ENCODE results near the gene LDLRAP1.

The LDLRAP1 gene

GRCh38 chr1:25526753-25527152, 16.7 kb upstream of the LDLRAP1 start:
- H4K20me1 ChIP-seq (ENCODE audit: low read depth, low read length): no peaks in the 10 kb centered on the region
- H3K4me3 ChIP-seq (ENCODE audit: insufficient read depth, low read length, poor library complexity, severe bottlenecking): no peak overlapping the region
- H3K36me3 ChIP-seq (ENCODE audit: low read length): no peaks in the 10 kb centered on the region
- no peaks in the 10 kb centered on the region for H3K27me3 ChIP-seq (ENCODE audit: low read length)
- H3K9me3 ChIP-seq (ENCODE audit: insufficient read depth, low read length): no peaks in the 10 kb centered on the region
- no peak overlapping the region for H3K27ac ChIP-seq (ENCODE audit: low read depth, low read length)
- H3K4me2 ChIP-seq (ENCODE audit: low read depth, low read length, poor library complexity, severe bottlenecking): no peak overlapping the region
- H3K9me2 ChIP-seq (replicated peaks; ENCODE audit: insufficient read depth, low read length): no peaks in the 10 kb centered on the region
- no peaks in the 10 kb centered on the region for H3F3A ChIP-seq (ENCODE audit: insufficient read depth)
- TF ChIP-seq CTCF (IDR thresholded peaks at IDR 0.05; ENCODE audit: insufficient read depth, low read length, poor library complexity, severe bottlenecking) (no peak), EZH2phosphoT487 (conservative IDR thresholded peaks at IDR 0.05; ENCODE audit: low read length) (no peak)
- no peaks in the 10 kb centered on the region for H3K79me2 ChIP-seq (ENCODE audit: insufficient read depth, low read length)
- H3K9ac ChIP-seq (ENCODE audit: low read length): no peak overlapping the region
- no peak overlapping the region for H2AFZ ChIP-seq (ENCODE audit: low read depth, low read length, severe bottlenecking)

GRCh38 chr1:25527226-25527846, 16.1 kb upstream of the LDLRAP1 start:
- H3K9me2 ChIP-seq (replicated peaks; ENCODE audit: insufficient read depth, low read length): no peaks in the 10 kb centered on the region
- no peak overlapping the region for H3K9ac ChIP-seq (ENCODE audit: low read length)
- H4K20me1 ChIP-seq (ENCODE audit: low read depth, low read length): no peaks in the 10 kb centered on the region
- no peaks in the 10 kb centered on the region for H3K36me3 ChIP-seq (ENCODE audit: low read length)
- no peak for TF ChIP-seq CTCF (IDR thresholded peaks at IDR 0.05; ENCODE audit: insufficient read depth, low read length, poor library complexity, severe bottlenecking)
- TF ChIP-seq EZH2phosphoT487 (conservative IDR thresholded peaks at IDR 0.05; ENCODE audit: low read length): no peak
- no peaks in the 10 kb centered on the region for H3K9me3 ChIP-seq (ENCODE audit: insufficient read depth, low read length)
- no peaks in the 10 kb centered on the region for H3K27me3 ChIP-seq (ENCODE audit: low read length)
- H3K79me2 ChIP-seq (ENCODE audit: insufficient read depth, low read length): no peaks in the 10 kb centered on the region
- H3F3A ChIP-seq (ENCODE audit: insufficient read depth): no peaks in the 10 kb centered on the region
- no peak overlapping the region for H3K4me3 ChIP-seq (ENCODE audit: insufficient read depth, low read length, poor library complexity, severe bottlenecking)
- H3K4me2 ChIP-seq (ENCODE audit: low read depth, low read length, poor library complexity, severe bottlenecking): no peak overlapping the region
- H2AFZ ChIP-seq (ENCODE audit: low read depth, low read length, severe bottlenecking): no peak overlapping the region
- H3K27ac ChIP-seq (ENCODE audit: low read depth, low read length): no peak overlapping the region

- TF ChIP-seq EZH2phosphoT487 (conservative IDR thresholded peaks at IDR 0.05; ENCODE audit: low read length): no peak
- no peak for TF ChIP-seq CTCF (IDR thresholded peaks at IDR 0.05; ENCODE audit: insufficient read depth, low read length, poor library complexity, severe bottlenecking)
- H3K9me3 ChIP-seq (ENCODE audit: insufficient read depth, low read length): no peaks in the 10 kb centered on the region
- H4K20me1 ChIP-seq (ENCODE audit: low read depth, low read length): no peaks in the 10 kb centered on the region
- no peaks in the 10 kb centered on the region for H3K9me2 ChIP-seq (replicated peaks; ENCODE audit: insufficient read depth, low read length)
- no peak overlapping the region for H2AFZ ChIP-seq (ENCODE audit: low read depth, low read length, severe bottlenecking)
- no peak overlapping the region for H3K27ac ChIP-seq (ENCODE audit: low read depth, low read length)
- H3K79me2 ChIP-seq (ENCODE audit: insufficient read depth, low read length): no peaks in the 10 kb centered on the region
- H3K27me3 ChIP-seq (ENCODE audit: low read length): no peaks in the 10 kb centered on the region
- no peaks in the 10 kb centered on the region for H3F3A ChIP-seq (ENCODE audit: insufficient read depth)
- H3K4me2 ChIP-seq (ENCODE audit: low read depth, low read length, poor library complexity, severe bottlenecking): no peak overlapping the region
- no peaks in the 10 kb centered on the region for H3K36me3 ChIP-seq (ENCODE audit: low read length)
- H3K4me3 ChIP-seq (ENCODE audit: insufficient read depth, low read length, poor library complexity, severe bottlenecking): no peak overlapping the region
- no peak overlapping the region for H3K9ac ChIP-seq (ENCODE audit: low read length)
Observed at GRCh38 chr1:25527946-25528595, 15.3 kb upstream of the LDLRAP1 start.
